Central memory CD8-positive, alpha-beta T cell (primary cell): ENCODE measurements around the gene LENEP.
A peak's percentile ranks its signal among the peaks of the same experiment; 100 is the strongest.

Source experiments
- ATAC-seq: fragments of 150-1000 bp; cut with Tn5 transposase; replicated peaks from 2 replicates; pipeline ENCODE4 v1.10.0; 2022; ENCODE audit warnings: mild to moderate bottlenecking, moderate FRiP score, moderate number of reproducible peaks; ENCODE audit not compliant: poor library complexity, severe bottlenecking; ENCODE audit errors: extremely low read depth
- DNase-seq, 2 donors: peaks; one replicate each; pipeline ENCODE4 v3.0.0; 2021; ENCODE audit warnings: low spot score in 2 of 2
- H3K27ac Mint-ChIP-seq: one replicate; pipeline ENCODE4 v1.8.0; 2022; ENCODE audit warnings: low read depth, mild to moderate bottlenecking, moderate library complexity, mixed read lengths
- H3K27me3 Mint-ChIP-seq: one replicate; pipeline ENCODE4 v1.8.0; 2022; ENCODE audit warnings: mixed read lengths
- H3K36me3 Mint-ChIP-seq: one replicate; pipeline ENCODE4 v1.8.0; 2022; ENCODE audit warnings: mild to moderate bottlenecking, moderate library complexity, mixed read lengths; ENCODE audit not compliant: insufficient read depth
- H3K4me1 Mint-ChIP-seq: one replicate; pipeline ENCODE4 v1.8.0; 2022; ENCODE audit warnings: mixed read lengths
- H3K4me3 Mint-ChIP-seq: one replicate; pipeline ENCODE4 v1.8.0; 2022; ENCODE audit warnings: mild to moderate bottlenecking, moderate library complexity, mixed read lengths
- H3K9me3 Mint-ChIP-seq: one replicate; pipeline ENCODE4 v1.8.0; 2022; ENCODE audit warnings: mixed read lengths

LENEP gene

DNA sequence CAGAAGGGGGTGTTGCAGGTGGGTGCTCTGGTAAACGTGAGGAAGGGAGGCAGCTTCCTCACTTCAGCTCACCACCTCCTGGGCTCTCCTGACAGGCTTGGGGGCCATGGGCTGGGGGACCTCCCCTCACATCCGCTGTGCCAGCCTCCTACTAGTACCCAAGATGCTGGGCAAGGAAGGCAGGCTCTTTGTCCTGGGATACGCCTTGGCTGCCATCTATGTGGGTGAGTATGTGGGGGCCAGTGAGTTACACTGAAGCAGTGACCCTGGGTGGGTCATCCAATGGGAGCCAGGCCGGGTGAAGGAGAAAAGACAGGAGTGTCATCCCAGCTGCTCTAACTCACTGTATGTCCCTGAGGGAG lies 45.9 kb downstream of the LENEP start:
- no peak overlapping the region for H3K27ac Mint-ChIP-seq
- no peak for ATAC-seq

GRCh38 chr1:155040358-155041093 lies 47.1 kb downstream of the LENEP start:
- DNase-seq (no peak), ATAC-seq (no peak)
- Mint-ChIP-seq H3K9me3 (no peaks in the 10 kb centered on the region), H3K4me3 (no peak overlapping the region), H3K27ac (no peak overlapping the region), H3K4me1 (peaks cover 8% of the 10 kb centered on the region), H3K36me3 (peaks cover 2% of the 10 kb centered on the region), H3K27me3 (peaks cover 22% of the 10 kb centered on the region)

More for the DNA sequence above, 45.9 kb downstream of the LENEP start:
- Mint-ChIP-seq H3K27me3 (peaks cover 22% of the 10 kb centered on the region), H3K4me1 (no peaks in the 10 kb centered on the region), H3K9me3 (no peaks in the 10 kb centered on the region), H3K36me3 (no peaks in the 10 kb centered on the region), H3K4me3 (no peak overlapping the region)
- DNase-seq = no peak

GRCh38 chr1:155042789-155043188 lies 49.4 kb downstream of the LENEP start:
- H3K4me3 Mint-ChIP-seq = no peak overlapping the region
- no peak overlapping the region for H3K27ac Mint-ChIP-seq
- H3K36me3 Mint-ChIP-seq = peaks cover 2% of the 10 kb centered on the region
- DNase-seq (no peak), ATAC-seq (no peak)
- peaks cover 9% of the 10 kb centered on the region for H3K4me1 Mint-ChIP-seq
- peaks cover 18% of the 10 kb centered on the region for H3K27me3 Mint-ChIP-seq
- H3K9me3 Mint-ChIP-seq = no peaks in the 10 kb centered on the region

GRCh38 chr1:155043301-155043702 lies 49.9 kb downstream of the LENEP start:
- Mint-ChIP-seq H3K27me3 (peaks cover 13% of the 10 kb centered on the region), H3K9me3 (no peaks in the 10 kb centered on the region), H3K4me1 (peaks cover 9% of the 10 kb centered on the region), H3K27ac (peak overlapping the region; percentile 49), H3K4me3 (no peak overlapping the region), H3K36me3 (peaks cover 2% of the 10 kb centered on the region)
- ATAC-seq = no peak
- no peak for DNase-seq

DNA sequence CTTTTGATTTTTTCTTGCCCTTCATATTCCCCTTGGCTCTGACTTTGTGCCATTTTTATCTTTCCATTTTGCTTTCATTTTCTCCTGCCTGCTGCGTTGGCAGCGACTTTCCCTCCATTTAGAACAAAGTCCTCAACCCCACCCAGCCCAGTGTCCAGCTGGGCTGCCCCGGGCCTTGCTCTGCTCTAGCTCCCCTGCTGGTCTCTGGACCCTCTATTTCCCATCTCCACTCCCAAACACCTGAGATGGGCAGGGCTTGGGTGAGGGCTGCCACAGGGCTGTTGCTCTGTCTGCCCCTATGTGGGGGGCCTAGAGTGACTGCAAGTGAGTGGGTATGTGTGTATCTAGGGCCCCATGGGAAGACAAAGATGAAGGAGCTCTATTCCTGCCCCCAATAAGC lies 50.4 kb downstream of the LENEP start:
- H3K27ac Mint-ChIP-seq = peak overlapping the region; percentile 49
- peaks cover 2% of the 10 kb centered on the region for H3K36me3 Mint-ChIP-seq
- peaks cover 8% of the 10 kb centered on the region for H3K27me3 Mint-ChIP-seq
- DNase-seq (no peak), ATAC-seq (no peak)
- no peak overlapping the region for H3K4me3 Mint-ChIP-seq
- peaks cover 9% of the 10 kb centered on the region for H3K4me1 Mint-ChIP-seq
- H3K9me3 Mint-ChIP-seq = no peaks in the 10 kb centered on the region
